ENCODE results near the gene KRIT1. TPM values are rescaled to one million over a fixed set of nuclear protein-coding genes. Genes with fewer than 3 reads are reported as not detected.

KRIT1 gene
- total RNA-seq, 3 donors from 2014 or later: 34.9 to 45.9 (median 37.9) TPM

DNA sequence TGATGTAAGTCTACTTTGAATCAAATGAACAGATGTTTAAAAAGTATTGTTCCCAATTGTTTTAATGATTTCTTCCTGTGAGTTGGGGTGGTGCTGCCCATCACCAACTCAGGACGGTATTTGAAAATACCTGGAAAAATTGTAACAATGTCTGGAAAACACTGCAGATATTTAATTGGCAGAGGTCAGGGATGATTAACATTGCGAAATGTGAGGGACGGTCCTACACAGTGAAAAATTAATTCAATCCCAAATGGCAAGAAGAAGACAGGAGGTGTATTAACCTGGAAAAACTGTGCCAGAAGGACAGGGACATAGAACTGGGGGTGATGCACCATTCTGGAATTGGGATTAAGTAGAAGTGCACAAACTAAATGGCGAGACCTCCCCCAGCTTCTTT, 29.6 kb upstream of the KRIT1 start:
- intact Hi-C loops (cut with DNase I, micrococcal nuclease): no loop called here
- Histone ChIP-seq H3K9me3 (no peaks in the 10 kb centered on the region), H3K36me3 (ENCODE audit: low read depth) (no peaks in the 10 kb centered on the region), H3K4me3 (no peak overlapping the region), H3K4me1 (ENCODE audit: low read depth) (no peaks in the 10 kb centered on the region)
- ATAC-seq: no peak
- TF ChIP-seq, protein P1, sequence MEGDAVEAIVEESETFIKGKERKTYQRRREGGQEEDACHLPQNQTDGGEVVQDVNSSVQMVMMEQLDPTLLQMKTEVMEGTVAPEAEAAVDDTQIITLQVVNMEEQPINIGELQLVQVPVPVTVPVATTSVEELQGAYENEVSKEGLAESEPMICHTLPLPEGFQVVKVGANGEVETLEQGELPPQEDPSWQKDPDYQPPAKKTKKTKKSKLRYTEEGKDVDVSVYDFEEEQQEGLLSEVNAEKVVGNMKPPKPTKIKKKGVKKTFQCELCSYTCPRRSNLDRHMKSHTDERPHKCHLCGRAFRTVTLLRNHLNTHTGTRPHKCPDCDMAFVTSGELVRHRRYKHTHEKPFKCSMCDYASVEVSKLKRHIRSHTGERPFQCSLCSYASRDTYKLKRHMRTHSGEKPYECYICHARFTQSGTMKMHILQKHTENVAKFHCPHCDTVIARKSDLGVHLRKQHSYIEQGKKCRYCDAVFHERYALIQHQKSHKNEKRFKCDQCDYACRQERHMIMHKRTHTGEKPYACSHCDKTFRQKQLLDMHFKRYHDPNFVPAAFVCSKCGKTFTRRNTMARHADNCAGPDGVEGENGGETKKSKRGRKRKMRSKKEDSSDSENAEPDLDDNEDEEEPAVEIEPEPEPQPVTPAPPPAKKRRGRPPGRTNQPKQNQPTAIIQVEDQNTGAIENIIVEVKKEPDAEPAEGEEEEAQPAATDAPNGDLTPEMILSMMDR (IDR thresholded peaks at IDR 0.05): no peak
- DNase-seq: no peak

DNA sequence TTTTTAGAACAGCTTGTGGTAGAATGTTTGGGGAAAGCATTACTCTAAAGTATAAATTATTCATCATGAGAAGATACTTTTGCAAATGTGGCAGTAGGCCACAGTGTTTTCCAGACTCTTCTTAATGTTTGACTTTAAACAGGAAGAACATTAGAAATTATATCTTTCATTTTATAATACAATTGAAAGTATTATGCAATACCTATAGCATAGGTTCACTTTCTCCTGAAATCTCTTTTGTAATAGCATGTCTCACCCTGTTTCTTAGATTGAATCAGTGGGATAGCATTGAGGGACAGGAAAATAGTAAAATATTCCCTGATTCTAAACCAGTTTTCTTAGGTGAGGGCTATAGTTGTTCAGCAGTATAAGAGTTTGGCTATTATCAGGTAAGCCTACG, 23.2 kb upstream of the KRIT1 start:
- ATAC-seq (no peak), DNase-seq (no peak)
- intact Hi-C loops (cut with DNase I, micrococcal nuclease): no loop called here
- H3K36me3 ChIP-seq (ENCODE audit: low read depth): no peaks in the 10 kb centered on the region
- no peaks in the 10 kb centered on the region for H3K9me3 ChIP-seq
- H3K4me3 ChIP-seq: no peak overlapping the region
- H3K4me1 ChIP-seq (ENCODE audit: low read depth): no peaks in the 10 kb centered on the region
- TF ChIP-seq, protein P1 (IDR thresholded peaks at IDR 0.05): no peak

DNA sequence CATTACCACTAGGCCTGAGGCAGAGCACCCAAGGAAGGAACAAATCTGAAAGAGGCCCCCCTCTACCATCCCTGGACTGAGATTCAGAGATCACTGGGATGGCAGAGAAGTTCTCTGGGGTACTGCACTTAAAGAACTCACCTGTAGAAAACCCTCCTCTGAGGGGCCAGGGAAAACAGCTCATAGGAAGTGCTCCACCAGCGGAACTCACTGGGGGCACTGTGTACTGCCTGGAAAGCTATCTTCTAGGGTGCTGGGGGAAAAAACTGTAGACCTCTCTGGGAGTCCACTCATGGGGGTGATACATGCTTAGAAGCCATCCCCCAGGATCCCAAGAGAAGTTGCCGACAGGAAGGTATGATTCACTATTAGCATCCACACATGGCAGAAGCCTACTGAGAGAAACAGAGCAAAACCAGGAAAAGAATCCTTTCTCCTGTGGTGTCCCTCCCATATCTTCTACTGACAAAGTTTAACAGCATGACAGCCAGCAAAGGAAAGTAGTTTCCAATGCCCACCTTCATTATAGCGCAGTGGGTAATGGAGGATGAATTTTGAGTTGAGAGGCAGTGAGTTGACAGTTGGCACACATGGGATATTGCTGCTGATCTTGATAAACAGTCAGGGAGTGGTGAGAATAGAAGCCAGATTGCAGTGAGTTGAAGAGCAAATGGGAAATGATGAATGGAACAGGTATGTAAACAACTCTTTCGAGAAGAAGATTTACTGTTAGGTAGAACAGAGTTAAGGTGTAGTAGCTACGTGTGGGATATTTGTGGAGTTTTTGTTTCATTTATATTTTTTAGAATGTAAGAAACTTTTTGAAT, 20.9 kb upstream of the KRIT1 start:
- TF ChIP-seq, protein P1 (IDR thresholded peaks at IDR 0.05): no peak
- no peaks in the 10 kb centered on the region for H3K36me3 ChIP-seq (ENCODE audit: low read depth)
- intact Hi-C loops (cut with DNase I, micrococcal nuclease): no loop called here

DNA sequence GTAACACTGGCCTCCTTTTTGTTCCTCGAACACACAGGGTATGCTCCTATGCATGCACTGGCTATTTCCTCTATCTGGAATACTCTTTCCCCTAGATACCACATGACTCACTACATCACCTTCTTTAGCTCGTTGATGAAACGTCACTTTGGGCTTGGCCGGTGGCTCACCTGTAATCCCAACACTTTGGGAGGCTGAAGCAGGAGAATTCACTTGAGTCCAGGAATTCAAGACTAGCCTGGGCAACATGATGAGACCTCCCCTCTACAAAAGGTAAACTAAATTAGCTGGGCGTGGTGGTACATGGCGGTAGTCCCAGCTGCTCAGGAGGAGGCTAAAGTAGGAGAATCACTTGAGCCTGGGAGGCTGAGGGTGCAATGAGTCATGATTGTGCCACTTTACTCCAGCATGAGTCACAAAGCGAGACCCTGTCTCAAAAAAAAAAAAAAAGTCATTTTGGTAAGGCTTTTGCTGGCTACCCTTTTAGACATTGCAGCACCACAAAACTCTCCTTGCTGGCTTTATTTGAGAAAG, 14.6 kb upstream of the KRIT1 start:
- Histone ChIP-seq H3K4me3 (no peak overlapping the region), H3K9me3 (no peaks in the 10 kb centered on the region), H3K36me3 (ENCODE audit: low read depth) (no peaks in the 10 kb centered on the region), H3K4me1 (ENCODE audit: low read depth) (no peaks in the 10 kb centered on the region)
- intact Hi-C loops (cut with DNase I, micrococcal nuclease): no loop called here
- ATAC-seq: peak; percentile 27
- DNase-seq: no peak
- TF ChIP-seq, protein P1 (IDR thresholded peaks at IDR 0.05): no peak

More for the DNA sequence above, 20.9 kb upstream of the KRIT1 start:
- Histone ChIP-seq H3K9me3 (no peaks in the 10 kb centered on the region), H3K4me3 (no peak overlapping the region), H3K4me1 (ENCODE audit: low read depth) (no peaks in the 10 kb centered on the region)
- no peak for ATAC-seq
- DNase-seq: no peak

DNA sequence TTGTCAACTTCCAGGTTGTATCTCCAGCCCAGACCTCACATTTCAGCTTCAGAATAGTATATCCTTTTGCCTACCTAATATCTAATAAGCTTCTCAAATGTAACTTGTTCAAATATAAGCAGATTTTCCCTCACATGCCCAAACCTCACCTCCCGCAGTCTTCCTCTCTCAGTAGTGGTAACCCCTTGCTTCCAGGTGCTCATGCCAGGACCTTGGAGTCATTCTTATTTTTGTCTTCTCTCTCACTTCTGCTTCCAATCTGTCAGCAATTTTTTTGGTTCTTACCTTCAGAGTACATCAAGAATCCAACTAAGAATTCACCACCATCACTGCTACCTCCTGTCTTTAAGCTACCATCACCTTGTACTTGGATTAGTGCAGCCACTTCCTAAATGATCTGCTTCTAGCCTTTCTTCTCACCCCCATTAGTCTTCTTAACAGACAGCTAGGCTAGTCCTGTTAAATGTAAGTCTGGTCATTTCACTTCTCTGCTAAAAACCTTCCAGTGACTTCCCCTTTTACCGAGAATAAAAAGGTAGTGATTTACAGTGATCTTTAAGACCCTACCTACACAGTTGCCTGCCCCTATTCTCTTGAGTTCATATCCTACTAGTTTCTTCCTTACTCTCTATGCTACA, 14.0 kb upstream of the KRIT1 start:
- ATAC-seq (no peak), DNase-seq (no peak)
- no peaks in the 10 kb centered on the region for H3K36me3 ChIP-seq (ENCODE audit: low read depth)
- no peak overlapping the region for H3K4me3 ChIP-seq
- TF ChIP-seq, protein P1 (IDR thresholded peaks at IDR 0.05): no peak
- H3K9me3 ChIP-seq: no peaks in the 10 kb centered on the region
- intact Hi-C loops (cut with DNase I, micrococcal nuclease): no loop called here
- H3K4me1 ChIP-seq (ENCODE audit: low read depth): no peaks in the 10 kb centered on the region

Data from mucosa of descending colon (tissue), 3 donors.